SK-N-MC (cell line): ENCODE data around the gene TEX14.

Experiments used
- EZH2 ChIP-seq: fragments of 200-600 bp; sonication (generic); IDR thresholded peaks from one replicate; pipeline ENCODE4 v1.6.1; 2017; ENCODE audit warnings: antibody characterized with exemption
- FOXP2 ChIP-seq: optimal IDR thresholded peaks from 2 replicates; pipeline ENCODE3; 2011; ENCODE audit warnings: mild to moderate bottlenecking, moderate library complexity; ENCODE audit not compliant: insufficient read depth; ENCODE audit errors: extremely low read length, control extremely low read depth
- POLR2AphosphoS5 ChIP-seq: IDR thresholded peaks from 2 replicates; pipeline ENCODE4 v1.6.1; 2012; ENCODE audit warnings: mild to moderate bottlenecking, low read depth, low read length, borderline replicate concordance

DNA sequence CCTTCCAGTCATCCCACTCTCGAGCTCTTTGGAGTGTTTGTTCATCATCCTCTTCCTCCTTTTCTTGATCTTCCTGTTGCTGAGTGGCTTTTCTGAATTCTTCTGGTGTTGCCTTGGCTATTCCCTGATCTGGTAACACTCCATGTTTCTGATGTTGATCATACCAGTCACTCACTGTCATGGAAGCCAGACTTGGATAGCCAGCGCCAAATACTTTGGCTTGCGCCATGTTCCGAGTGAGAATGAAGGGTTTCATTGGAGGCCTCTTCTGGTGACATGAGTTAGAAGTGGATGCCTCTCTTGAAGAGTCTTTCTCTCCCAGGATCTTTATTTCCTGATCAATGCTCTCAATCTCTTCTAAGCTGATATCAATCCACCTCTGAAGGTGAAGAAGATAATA lies 31.2 kb downstream of the TEX14 start:
- TF ChIP-seq POLR2AphosphoS5 = no peak
- TF ChIP-seq EZH2 = no peak
- TF ChIP-seq FOXP2 = no peak
